ENCODE measurements around the gene MAN1A2.

MAN1A2 gene

DNA sequence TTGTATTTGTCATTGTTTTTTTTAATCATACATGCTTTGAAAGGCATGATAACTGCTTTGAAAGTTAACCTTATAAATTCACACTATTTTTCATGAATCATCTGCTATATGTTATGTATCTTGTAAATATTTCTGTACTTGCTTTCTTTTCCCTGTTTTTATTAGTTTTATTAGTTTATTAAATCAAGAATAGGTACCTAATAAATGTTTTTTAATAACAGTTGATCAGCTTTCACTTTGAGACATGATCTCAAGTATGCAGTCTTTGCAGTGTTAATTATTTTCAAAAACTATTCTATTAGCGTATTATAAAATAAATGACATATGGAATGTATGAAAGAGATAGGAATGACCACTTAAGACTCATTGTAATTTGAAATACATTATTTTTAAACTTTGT lies 127.8 kb downstream of the MAN1A2 start:
- no peak for DNase-seq (ENCODE audit: low spot score)

- no peak for DNase-seq (ENCODE audit: low spot score)
These were observed 131.8 kb downstream of the MAN1A2 start for GRCh38 chr1:117499071-117499470.

DNA sequence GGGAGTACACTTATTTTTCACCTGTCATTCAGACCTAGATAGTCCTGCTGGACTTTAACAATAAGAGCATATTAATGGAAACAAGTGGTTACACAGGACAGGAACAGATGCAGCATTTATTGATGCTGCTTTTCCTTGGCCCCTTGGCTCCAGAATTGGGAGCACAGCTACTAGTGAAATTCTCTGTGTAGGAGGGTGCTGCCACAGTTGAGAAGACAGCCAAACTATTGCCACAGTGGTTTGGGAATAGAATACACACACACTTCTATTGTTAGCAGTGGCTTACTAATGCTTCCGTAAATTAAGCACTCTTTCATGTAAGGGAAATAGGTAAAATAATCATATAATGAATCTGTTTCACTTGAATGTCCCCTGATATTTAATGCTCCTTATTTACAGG lies 133.3 kb downstream of the MAN1A2 start:
- DNase-seq (ENCODE audit: low spot score): no peak

- no peak for DNase-seq (ENCODE audit: low spot score)
These were observed 134.0 kb downstream of the MAN1A2 start for GRCh38 chr1:117501281-117501680.

GRCh38 chr1:117511273-117511672 lies 144.0 kb downstream of the MAN1A2 start:
- DNase-seq (ENCODE audit: low spot score): no peak

GRCh38 chr1:117512728-117513321 lies 145.6 kb downstream of the MAN1A2 start:
- DNase-seq (ENCODE audit: low spot score): peak; percentile 47

- DNase-seq (ENCODE audit: low spot score): no peak
These were observed 155.9 kb downstream of the MAN1A2 start for GRCh38 chr1:117523111-117523510.

GRCh38 chr1:117527074-117527473 lies 159.8 kb downstream of the MAN1A2 start:
- no peak for DNase-seq (ENCODE audit: low spot score)

DNA sequence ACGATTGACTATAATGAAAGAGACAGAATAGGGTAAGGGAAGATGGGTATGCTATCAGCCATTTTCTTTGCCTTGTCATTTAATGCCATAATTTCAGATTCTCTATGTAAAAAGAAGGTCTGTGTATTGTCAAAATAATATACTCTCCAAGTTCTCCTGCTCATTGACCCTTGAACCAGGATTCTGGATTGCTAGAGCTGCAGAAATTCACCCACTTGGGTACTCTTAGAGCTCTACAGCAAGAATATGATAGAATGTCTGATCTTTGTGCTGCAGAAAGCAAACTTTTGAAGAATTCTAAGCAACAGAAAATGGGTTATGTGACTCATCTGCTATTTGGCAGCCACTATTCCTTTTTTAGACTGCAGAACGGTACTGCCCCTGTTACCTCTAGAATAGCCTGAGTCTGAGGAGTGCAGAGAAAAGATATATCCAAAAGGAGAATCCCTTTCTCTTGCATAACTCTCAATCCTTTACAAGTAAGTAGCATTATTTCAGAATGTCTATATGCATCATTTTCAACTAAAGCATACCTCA lies 160.4 kb downstream of the MAN1A2 start:
- peak; percentile 46 for DNase-seq (ENCODE audit: low spot score)

- DNase-seq (ENCODE audit: low spot score): no peak
These were observed 162.4 kb downstream of the MAN1A2 start for GRCh38 chr1:117529683-117530082.

DNA sequence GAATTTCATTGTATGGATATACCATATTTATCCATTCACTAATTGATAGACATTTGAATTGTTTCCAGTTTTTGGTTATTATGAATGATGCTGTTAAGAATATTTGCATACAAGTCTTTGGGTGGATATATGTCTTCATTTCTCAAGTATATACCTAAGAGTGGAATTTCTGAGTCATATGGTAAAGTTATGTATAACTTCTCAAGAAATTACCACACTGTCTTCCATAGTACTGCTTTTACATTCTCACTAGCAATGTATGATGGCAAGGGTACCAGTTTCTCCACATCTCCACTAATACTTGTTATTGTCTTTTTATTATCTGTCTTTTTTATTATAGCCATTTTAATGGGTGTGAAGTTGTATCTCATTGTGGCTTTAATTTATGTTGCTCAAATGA lies 164.0 kb downstream of the MAN1A2 start:
- DNase-seq (ENCODE audit: low spot score): no peak

DNA sequence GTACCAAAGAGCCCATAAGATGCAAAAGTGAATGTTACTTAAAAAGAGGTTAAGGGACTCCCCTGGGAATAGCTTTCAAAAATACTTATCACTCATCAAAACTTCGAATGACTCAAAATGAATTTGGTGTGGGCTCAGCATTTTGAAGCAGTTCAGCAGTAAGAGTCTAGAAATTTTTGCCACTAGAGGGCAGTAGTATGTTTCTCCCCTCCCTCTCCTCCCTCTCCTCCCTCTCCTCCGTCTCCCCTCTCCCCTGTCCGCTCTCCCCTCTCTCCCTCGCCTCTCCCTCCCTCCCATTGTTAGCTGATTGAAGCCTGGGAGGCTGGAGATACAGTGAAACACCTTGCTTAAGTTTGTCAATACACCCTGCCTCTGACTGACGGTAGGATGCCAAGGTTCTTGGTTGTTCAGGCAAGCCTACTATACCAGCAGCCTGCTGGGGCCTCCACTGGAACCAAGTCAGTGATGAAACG lies 167.8 kb downstream of the MAN1A2 start:
- DNase-seq (ENCODE audit: low spot score): peak; percentile 59

GRCh38 chr1:117535821-117536220 lies 168.6 kb downstream of the MAN1A2 start:
- no peak for DNase-seq (ENCODE audit: low spot score)

DNA sequence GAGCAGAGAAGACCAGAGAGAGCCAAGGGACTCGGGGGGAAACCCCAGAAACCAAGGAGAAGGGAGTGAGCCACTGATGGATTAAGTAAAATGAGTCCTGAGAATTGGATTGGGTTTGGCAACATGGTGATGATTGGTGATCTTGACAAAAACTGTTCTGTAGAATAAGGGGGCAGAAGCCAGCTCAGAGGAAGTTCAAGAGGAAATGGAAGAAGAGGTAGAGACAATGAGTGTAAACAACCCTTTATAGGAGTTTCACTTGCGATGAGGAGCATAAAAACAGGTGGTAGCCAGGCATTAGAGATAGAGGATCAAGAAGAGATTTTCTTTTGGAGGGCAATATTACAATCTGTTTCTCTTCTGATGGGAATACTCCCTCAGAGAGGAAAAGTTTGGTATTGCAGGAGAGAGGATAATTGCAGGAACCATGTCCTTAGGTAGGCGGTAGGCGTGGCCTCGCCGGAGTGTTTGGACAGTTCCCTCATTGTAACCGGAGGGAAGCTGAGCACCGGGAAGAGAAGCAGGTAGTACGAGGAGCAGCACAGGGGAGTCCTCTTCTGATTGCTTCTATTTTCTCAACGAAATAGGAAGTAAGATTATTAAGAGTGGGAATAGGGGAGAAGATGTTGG lies 170.2 kb downstream of the MAN1A2 start:
- DNase-seq (ENCODE audit: low spot score): no peak

GRCh38 chr1:117540532-117540931 lies 173.3 kb downstream of the MAN1A2 start:
- DNase-seq (ENCODE audit: low spot score): no peak

GRCh38 chr1:117541003-117541402 lies 173.8 kb downstream of the MAN1A2 start:
- peak; percentile 9 for DNase-seq (ENCODE audit: low spot score)

DNA sequence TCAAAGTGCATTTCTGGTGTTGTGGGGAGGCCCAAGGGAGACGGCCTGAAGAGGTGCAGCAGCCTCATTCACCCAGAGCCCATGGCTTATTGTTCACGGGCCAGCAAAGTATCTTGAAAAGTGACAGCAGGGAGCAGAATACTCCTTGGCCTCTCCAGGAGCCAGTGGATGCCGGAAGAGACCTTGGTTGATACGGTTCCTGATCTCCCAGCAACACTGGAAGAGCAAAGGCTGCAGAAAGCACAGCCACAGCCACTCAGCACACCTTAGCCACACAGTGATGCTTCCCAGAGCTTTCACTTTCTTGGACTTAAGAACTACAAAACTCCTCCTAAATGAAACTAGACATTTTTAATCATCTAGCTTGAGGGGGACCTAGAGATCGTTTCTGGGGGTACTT lies 174.3 kb downstream of the MAN1A2 start:
- no peak for DNase-seq (ENCODE audit: low spot score)

- no peak for DNase-seq (ENCODE audit: low spot score)
These were observed 177.4 kb downstream of the MAN1A2 start for GRCh38 chr1:117544509-117545109.

GRCh38 chr1:117546467-117546866 lies 179.2 kb downstream of the MAN1A2 start:
- no peak for DNase-seq (ENCODE audit: low spot score)

GRCh38 chr1:117553471-117553870 lies 186.2 kb downstream of the MAN1A2 start:
- DNase-seq (ENCODE audit: low spot score): no peak

- DNase-seq (ENCODE audit: low spot score): no peak
These were observed 188.6 kb downstream of the MAN1A2 start for GRCh38 chr1:117555806-117556205.

DNA sequence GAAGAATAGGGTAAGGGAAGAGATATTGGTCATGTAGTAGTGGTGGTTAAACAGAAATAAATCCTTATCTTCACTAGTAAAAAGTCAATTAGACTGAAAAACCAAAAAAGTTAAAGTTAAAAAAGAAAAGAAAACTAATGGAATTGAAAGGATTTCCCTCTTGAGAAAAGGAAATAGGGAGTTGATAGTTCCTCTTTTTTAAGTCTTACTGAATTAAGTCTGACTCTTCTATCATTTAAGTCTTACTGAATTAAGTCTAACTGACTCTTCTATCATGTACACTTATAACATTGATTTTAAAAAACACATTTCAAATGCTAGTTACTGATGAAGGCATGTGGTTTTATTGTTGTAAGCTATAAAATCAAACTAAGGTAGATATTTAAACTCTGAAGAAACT lies 189.1 kb downstream of the MAN1A2 start:
- DNase-seq (ENCODE audit: low spot score): no peak

DNA sequence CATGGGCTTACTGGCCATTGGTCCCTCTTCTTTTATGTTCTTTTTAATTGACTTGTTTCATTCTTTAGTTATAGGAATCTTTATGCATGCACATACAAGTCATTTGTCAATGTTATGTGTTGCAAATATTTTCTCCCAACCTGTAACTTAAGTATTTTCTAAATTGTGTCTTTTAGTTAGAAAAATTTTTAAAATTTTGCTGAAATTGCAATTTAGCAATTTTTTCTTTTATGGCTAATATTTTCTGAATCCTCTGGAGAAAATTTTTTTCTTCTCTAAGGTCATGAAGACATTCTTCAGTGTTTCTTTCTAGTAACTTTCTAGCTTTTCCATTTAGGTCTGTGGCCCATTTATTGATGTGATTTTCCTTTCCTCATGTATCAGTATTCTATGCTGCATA lies 189.7 kb downstream of the MAN1A2 start:
- DNase-seq (ENCODE audit: low spot score): no peak
